Activated T-helper 9 cell treated with anti-CD3 and anti-CD28 coated beads, Interleukin-2, amount 50 U/mL, for 16 hours (primary cell): ENCODE results near the gene MGMT.

Experiments used
- DNase-seq: peaks from one replicate; pipeline ENCODE4 v3.0.0-alpha.2; 2020; ENCODE audit warnings: low read depth

The MGMT gene

GRCh38 chr10:129544205-129545202 lies 77.5 kb downstream of the MGMT start:
- no peak for DNase-seq

- DNase-seq, result no peak
Measured at GRCh38 chr10:129545261-129545660, 78.2 kb downstream of the MGMT start.

GRCh38 chr10:129546106-129546505 lies 79.1 kb downstream of the MGMT start:
- no peak for DNase-seq

GRCh38 chr10:129547608-129548007 lies 80.6 kb downstream of the MGMT start:
- no peak for DNase-seq

GRCh38 chr10:129548600-129548999 lies 81.6 kb downstream of the MGMT start:
- no peak for DNase-seq

- DNase-seq, result no peak
Measured at GRCh38 chr10:129550076-129550475, 83.0 kb downstream of the MGMT start.

- no peak for DNase-seq
Measured at GRCh38 chr10:129550658-129551057, 83.6 kb downstream of the MGMT start.

GRCh38 chr10:129552119-129552518 lies 85.1 kb downstream of the MGMT start:
- DNase-seq, result no peak

GRCh38 chr10:129553928-129554327 lies 86.9 kb downstream of the MGMT start:
- DNase-seq, result no peak

- DNase-seq, result no peak
Measured at GRCh38 chr10:129556316-129556715, 89.3 kb downstream of the MGMT start.

GRCh38 chr10:129560361-129560760 lies 93.3 kb downstream of the MGMT start:
- no peak for DNase-seq

GRCh38 chr10:129562487-129562886 lies 95.4 kb downstream of the MGMT start:
- no peak for DNase-seq

GRCh38 chr10:129564923-129565322 lies 97.9 kb downstream of the MGMT start:
- no peak for DNase-seq

- DNase-seq, result no peak
Measured at GRCh38 chr10:129568583-129569344, 101.7 kb downstream of the MGMT start.

GRCh38 chr10:129570185-129570584 lies 103.1 kb downstream of the MGMT start:
- DNase-seq, result no peak

- no peak for DNase-seq
Measured at GRCh38 chr10:129579228-129579627, 112.2 kb downstream of the MGMT start.

- no peak for DNase-seq
Measured at GRCh38 chr10:129580010-129580409, 113.0 kb downstream of the MGMT start.

- DNase-seq, result no peak
Measured at GRCh38 chr10:129580901-129581300, 113.9 kb downstream of the MGMT start.

GRCh38 chr10:129581827-129582411 lies 114.9 kb downstream of the MGMT start:
- DNase-seq, result no peak

- DNase-seq, result no peak
Measured at GRCh38 chr10:129583831-129584230, 116.8 kb downstream of the MGMT start.

- no peak for DNase-seq
Measured at GRCh38 chr10:129586898-129587443, 119.9 kb downstream of the MGMT start.

GRCh38 chr10:129589546-129589945 lies 122.5 kb downstream of the MGMT start:
- no peak for DNase-seq
